ENCODE data around the gene POLRMT. TPM values are rescaled to one million over a fixed set of nuclear protein-coding genes. Genes with fewer than 3 reads are reported as not detected.
A peak's percentile ranks its signal among the peaks of the same experiment; 100 is the strongest.

Gene POLRMT
- total and polyA plus RNA-seq, 4 donors, result 16.0 to 41.4 (median 35.1) TPM

DNA sequence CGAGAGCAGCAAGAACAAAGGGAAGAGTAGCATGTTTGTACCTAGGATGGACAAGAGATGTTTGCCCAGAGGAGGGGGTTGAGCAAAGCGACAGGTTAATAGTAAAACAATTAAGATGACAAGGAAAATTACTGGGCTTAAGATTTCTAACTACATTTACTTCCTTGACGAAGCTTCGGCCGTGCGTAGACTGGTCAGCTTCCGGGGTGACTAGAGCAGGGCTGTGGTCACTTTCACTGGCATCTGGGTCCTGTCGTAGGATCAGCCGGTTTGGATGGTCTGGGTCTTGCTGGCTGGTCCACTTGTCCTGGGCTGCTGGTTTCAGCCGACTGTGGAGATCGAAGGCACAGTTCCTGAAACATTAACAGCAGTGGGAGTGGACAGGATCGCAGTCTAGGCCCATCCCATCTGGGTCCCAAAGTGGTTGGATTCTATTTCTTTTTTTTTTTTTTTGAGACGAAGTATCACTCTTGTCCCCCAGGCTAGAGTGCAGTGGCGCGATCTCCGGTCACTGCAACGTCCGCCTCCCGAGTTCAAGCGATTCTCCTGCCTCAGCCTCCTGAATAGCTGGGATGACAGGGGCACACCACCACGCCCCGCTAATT lies 65.9 kb downstream of the POLRMT start:
- Histone ChIP-seq H3K27ac (ENCODE audit: low read depth in 1 of 2, low read length in 2 of 2) (peak overlapping the region in 1 of 2 donors; percentile 12), H3K36me3 (ENCODE audit: control insufficient read depth in 4 of 4, insufficient read depth in 3 of 4, low read depth in 1 of 4, low read length in 3 of 4) (no peaks in the 10 kb centered on the region), H3K27me3 (ENCODE audit: control insufficient read depth in 4 of 4, insufficient read depth in 4 of 4, low read length in 3 of 4) (no peaks in the 10 kb centered on the region), H3K4me3 (ENCODE audit: low read depth in 1 of 3, low read length in 3 of 3) (no peak overlapping the region), H3K4me1 (ENCODE audit: control insufficient read depth in 4 of 4, insufficient read depth in 4 of 4, low read length in 3 of 4) (peaks cover 0 to 11% (median 8%) of the 10 kb centered on the region in 4 donors), H3K9me3 (ENCODE audit: control insufficient read depth in 4 of 4, low read length in 3 of 4) (no peaks in the 10 kb centered on the region), H3K9ac (ENCODE audit: low read depth in 1 of 2, low read length in 2 of 2) (no peak overlapping the region)
- DNase-seq (ENCODE audit: low spot score), result no peak
- WGBS, result 93% methylated on average over 22 of the region's 22 CpGs
- TF ChIP-seq JUND (IDR thresholded peaks at IDR 0.05), result no peak
- TF ChIP-seq RXRA (IDR thresholded peaks at IDR 0.05), result no peak
- no peak for TF ChIP-seq HNF4A (conservative IDR thresholded peaks at IDR 0.05)
- TF ChIP-seq, protein P1, sequence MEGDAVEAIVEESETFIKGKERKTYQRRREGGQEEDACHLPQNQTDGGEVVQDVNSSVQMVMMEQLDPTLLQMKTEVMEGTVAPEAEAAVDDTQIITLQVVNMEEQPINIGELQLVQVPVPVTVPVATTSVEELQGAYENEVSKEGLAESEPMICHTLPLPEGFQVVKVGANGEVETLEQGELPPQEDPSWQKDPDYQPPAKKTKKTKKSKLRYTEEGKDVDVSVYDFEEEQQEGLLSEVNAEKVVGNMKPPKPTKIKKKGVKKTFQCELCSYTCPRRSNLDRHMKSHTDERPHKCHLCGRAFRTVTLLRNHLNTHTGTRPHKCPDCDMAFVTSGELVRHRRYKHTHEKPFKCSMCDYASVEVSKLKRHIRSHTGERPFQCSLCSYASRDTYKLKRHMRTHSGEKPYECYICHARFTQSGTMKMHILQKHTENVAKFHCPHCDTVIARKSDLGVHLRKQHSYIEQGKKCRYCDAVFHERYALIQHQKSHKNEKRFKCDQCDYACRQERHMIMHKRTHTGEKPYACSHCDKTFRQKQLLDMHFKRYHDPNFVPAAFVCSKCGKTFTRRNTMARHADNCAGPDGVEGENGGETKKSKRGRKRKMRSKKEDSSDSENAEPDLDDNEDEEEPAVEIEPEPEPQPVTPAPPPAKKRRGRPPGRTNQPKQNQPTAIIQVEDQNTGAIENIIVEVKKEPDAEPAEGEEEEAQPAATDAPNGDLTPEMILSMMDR (IDR thresholded peaks at IDR 0.05; ENCODE audit: low read depth, low read length, missing input control), result no peak
- no peak for TF ChIP-seq SP1 (IDR thresholded peaks at IDR 0.05)
- TF ChIP-seq ZBTB33 (IDR thresholded peaks at IDR 0.05), result no peak
- no peak for TF ChIP-seq GABPA (IDR thresholded peaks at IDR 0.05 in 1 of 2, conservative IDR thresholded peaks at IDR 0.05 in 1 of 2)
- TF ChIP-seq, protein P2, sequence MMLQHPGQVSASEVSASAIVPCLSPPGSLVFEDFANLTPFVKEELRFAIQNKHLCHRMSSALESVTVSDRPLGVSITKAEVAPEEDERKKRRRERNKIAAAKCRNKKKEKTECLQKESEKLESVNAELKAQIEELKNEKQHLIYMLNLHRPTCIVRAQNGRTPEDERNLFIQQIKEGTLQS (IDR thresholded peaks at IDR 0.05), result no peak
- TF ChIP-seq NR2F2 (IDR thresholded peaks at IDR 0.05), result no peak
- TF ChIP-seq TAF1 (conservative IDR thresholded peaks at IDR 0.05), result no peak
- no peak for TF ChIP-seq YY1 (IDR thresholded peaks at IDR 0.05)
- TF ChIP-seq FOXA2 (IDR thresholded peaks at IDR 0.05), result no peak
- TF ChIP-seq, protein P3, sequence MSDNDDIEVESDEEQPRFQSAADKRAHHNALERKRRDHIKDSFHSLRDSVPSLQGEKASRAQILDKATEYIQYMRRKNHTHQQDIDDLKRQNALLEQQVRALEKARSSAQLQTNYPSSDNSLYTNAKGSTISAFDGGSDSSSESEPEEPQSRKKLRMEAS (IDR thresholded peaks at IDR 0.05), result no peak
- no peak for TF ChIP-seq HNF4G (IDR thresholded peaks at IDR 0.05)
- no peak for TF ChIP-seq EGR1 (IDR thresholded peaks at IDR 0.05; ENCODE audit: low read depth in 2 of 2)
- no peak for TF ChIP-seq RAD21 (IDR thresholded peaks at IDR 0.05)
- no peak for TF ChIP-seq REST (IDR thresholded peaks at IDR 0.05)
- TF ChIP-seq FOXA1 (IDR thresholded peaks at IDR 0.05), result no peak

Other genes with a start within 250 kb of the POLRMT start
- gene C2CD4C, start 224.4 kb downstream of the POLRMT start, total RNA-seq, result under 1 TPM; 0.09 to 0.42 TPM
- under 1 TPM; 0.08 to 0.29 TPM for gene C2CD4C, start 224.4 kb downstream of the POLRMT start, polyA plus RNA-seq
- 10 to 100 TPM; 15.6 to 28.7 TPM for gene SHC2, start 172.5 kb downstream of the POLRMT start, total RNA-seq
- 10 to 100 TPM; 17.3 to 43.0 TPM for gene SHC2, start 172.5 kb downstream of the POLRMT start, polyA plus RNA-seq
- under 1 TPM; 0.17 to 0.23 TPM for gene MADCAM1, start 137.1 kb downstream of the POLRMT start, total RNA-seq
- gene MADCAM1, start 137.1 kb downstream of the POLRMT start, polyA plus RNA-seq, result under 1 TPM; 0.25 to 0.32 TPM
- gene TPGS1, start 126.0 kb downstream of the POLRMT start, total RNA-seq, result 10 to 100 TPM; 15.1 to 15.5 TPM
- 10 to 100 TPM in 1 of 2 donors, 1 to 10 TPM in 1; 1.7 to 14.3 TPM for gene TPGS1, start 126.0 kb downstream of the POLRMT start, polyA plus RNA-seq
- 10 to 100 TPM; 29.6 to 83.8 TPM for gene CDC34, start 101.8 kb downstream of the POLRMT start, total RNA-seq
- 10 to 100 TPM; 19.2 to 53.9 TPM for gene CDC34, start 101.8 kb downstream of the POLRMT start, polyA plus RNA-seq
- gene GZMM, start 89.5 kb downstream of the POLRMT start, total RNA-seq, result 1 to 10 TPM; 1.0 to 1.1 TPM
- gene GZMM, start 89.5 kb downstream of the POLRMT start, polyA plus RNA-seq, result 1 to 10 TPM in 1 of 2 donors, under 1 TPM in 1; 0.28 to 1.3 TPM
- 100 to 1,000 TPM in 1 of 2 donors, 10 to 100 TPM in 1; 80.4 to 367 TPM for gene BSG, start 60.9 kb downstream of the POLRMT start, total RNA-seq
- gene BSG, start 60.9 kb downstream of the POLRMT start, polyA plus RNA-seq, result 100 to 1,000 TPM; 146 to 152 TPM
- gene HCN2, start 43.7 kb downstream of the POLRMT start, total RNA-seq, result under 1 TPM; 0.05 to 0.17 TPM
- gene HCN2, start 43.7 kb downstream of the POLRMT start, polyA plus RNA-seq, result under 1 TPM in 1 of 2 donors, not detected in 1; 0.13 TPM
- gene FGF22, start 6.3 kb upstream of the POLRMT start, total RNA-seq, result under 1 TPM in 1 of 2 donors, not detected in 1; 0.08 TPM
- gene FGF22, start 6.3 kb upstream of the POLRMT start, polyA plus RNA-seq, result not detected
- gene RNF126, start 29.7 kb upstream of the POLRMT start, total RNA-seq, result 10 to 100 TPM; 16.7 to 29.1 TPM
- 10 to 100 TPM; 19.1 to 32.7 TPM for gene RNF126, start 29.7 kb upstream of the POLRMT start, polyA plus RNA-seq
- gene FSTL3, start 42.9 kb upstream of the POLRMT start, total RNA-seq, result 1 to 10 TPM; 5.7 to 8.4 TPM
- 1 to 10 TPM; 2.2 to 6.3 TPM for gene FSTL3, start 42.9 kb upstream of the POLRMT start, polyA plus RNA-seq
- gene PRSS57, start 61.9 kb upstream of the POLRMT start, total RNA-seq, result 10 to 100 TPM in 1 of 2 donors, not detected in 1; 12.1 TPM
- gene PRSS57, start 61.9 kb upstream of the POLRMT start, polyA plus RNA-seq, result under 1 TPM in 1 of 2 donors, not detected in 1; 0.10 TPM
- 1 to 10 TPM; 3.8 to 4.8 TPM for gene PALM, start 75.4 kb upstream of the POLRMT start, total RNA-seq
- gene PALM, start 75.4 kb upstream of the POLRMT start, polyA plus RNA-seq, result 1 to 10 TPM in 1 of 2 donors, under 1 TPM in 1; 0.92 to 5.1 TPM
- gene MISP, start 117.6 kb upstream of the POLRMT start, total RNA-seq, result under 1 TPM in 1 of 2 donors, not detected in 1; 0.08 TPM
- gene MISP, start 117.6 kb upstream of the POLRMT start, polyA plus RNA-seq, result under 1 TPM in 1 of 2 donors, not detected in 1; 0.05 TPM
- gene PTBP1, start 163.9 kb upstream of the POLRMT start, total RNA-seq, result 100 to 1,000 TPM in 1 of 2 donors, 10 to 100 TPM in 1; 98.1 to 147 TPM
- gene PTBP1, start 163.9 kb upstream of the POLRMT start, polyA plus RNA-seq, result 10 to 100 TPM; 72.9 to 76.5 TPM
- 1 to 10 TPM in 1 of 2 donors, not detected in 1; 3.1 TPM for gene PLPPR3, start 188.4 kb upstream of the POLRMT start, total RNA-seq
- gene PLPPR3, start 188.4 kb upstream of the POLRMT start, polyA plus RNA-seq, result not detected
- 10 to 100 TPM in 1 of 2 donors, under 1 TPM in 1; 0.08 to 20.2 TPM for gene AZU1, start 194.3 kb upstream of the POLRMT start, total RNA-seq
- 1 to 10 TPM in 1 of 2 donors, under 1 TPM in 1; 0.24 to 1.8 TPM for gene AZU1, start 194.3 kb upstream of the POLRMT start, polyA plus RNA-seq
- gene PRTN3, start 207.5 kb upstream of the POLRMT start, total RNA-seq, result 100 to 1,000 TPM in 1 of 2 donors, under 1 TPM in 1; 0.17 to 225 TPM
- gene PRTN3, start 207.5 kb upstream of the POLRMT start, polyA plus RNA-seq, result 1 to 10 TPM in 1 of 2 donors, under 1 TPM in 1; 0.67 to 2.7 TPM
- 10 to 100 TPM in 1 of 2 donors, under 1 TPM in 1; 0.17 to 37.4 TPM for gene ELANE, start 218.8 kb upstream of the POLRMT start, total RNA-seq
- gene ELANE, start 218.8 kb upstream of the POLRMT start, polyA plus RNA-seq, result 1 to 10 TPM in 1 of 2 donors, under 1 TPM in 1; 0.88 to 2.7 TPM
- 10 to 100 TPM; 13.2 to 14.1 TPM for gene CFD, start 226.1 kb upstream of the POLRMT start, total RNA-seq
- 10 to 100 TPM in 1 of 2 donors, 1 to 10 TPM in 1; 4.5 to 20.2 TPM for gene CFD, start 226.1 kb upstream of the POLRMT start, polyA plus RNA-seq

Measured in liver (tissue), 9 donors.